GM12873 (cell line): Measurements from ENCODE around the gene TSKU.

Experiments used
- TF ChIP-seq, protein P1 (sequence below): IDR thresholded peaks from 2 replicates; pipeline ENCODE4 v1.5.1; 2012; ENCODE audit warnings: low read depth, mild to moderate bottlenecking, moderate library complexity, low read length, control low read depth; ENCODE audit not compliant: insufficient read depth; ENCODE audit errors: missing control alignments

The TSKU gene

DNA sequence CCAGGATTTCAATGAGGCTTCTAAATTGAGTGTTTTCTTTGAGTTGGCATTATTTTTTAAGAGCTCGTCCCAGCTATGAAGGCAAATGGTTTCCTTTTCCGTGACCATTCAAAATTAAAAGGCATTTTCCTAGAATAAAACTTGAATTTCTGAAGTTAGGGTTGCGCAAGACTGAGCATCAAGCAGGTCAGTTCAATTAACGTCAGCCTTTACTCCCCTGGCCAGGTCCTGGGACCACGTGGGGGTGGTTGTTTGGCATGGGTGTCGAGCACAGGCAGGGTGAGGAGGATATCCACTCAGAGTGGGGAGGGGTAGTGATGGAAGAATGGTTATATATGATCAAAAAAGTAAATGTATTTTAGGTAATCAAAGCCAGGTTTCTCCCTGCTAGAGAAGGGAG is 43.4 kb upstream of the TSKU start:
- TF ChIP-seq, protein P1, sequence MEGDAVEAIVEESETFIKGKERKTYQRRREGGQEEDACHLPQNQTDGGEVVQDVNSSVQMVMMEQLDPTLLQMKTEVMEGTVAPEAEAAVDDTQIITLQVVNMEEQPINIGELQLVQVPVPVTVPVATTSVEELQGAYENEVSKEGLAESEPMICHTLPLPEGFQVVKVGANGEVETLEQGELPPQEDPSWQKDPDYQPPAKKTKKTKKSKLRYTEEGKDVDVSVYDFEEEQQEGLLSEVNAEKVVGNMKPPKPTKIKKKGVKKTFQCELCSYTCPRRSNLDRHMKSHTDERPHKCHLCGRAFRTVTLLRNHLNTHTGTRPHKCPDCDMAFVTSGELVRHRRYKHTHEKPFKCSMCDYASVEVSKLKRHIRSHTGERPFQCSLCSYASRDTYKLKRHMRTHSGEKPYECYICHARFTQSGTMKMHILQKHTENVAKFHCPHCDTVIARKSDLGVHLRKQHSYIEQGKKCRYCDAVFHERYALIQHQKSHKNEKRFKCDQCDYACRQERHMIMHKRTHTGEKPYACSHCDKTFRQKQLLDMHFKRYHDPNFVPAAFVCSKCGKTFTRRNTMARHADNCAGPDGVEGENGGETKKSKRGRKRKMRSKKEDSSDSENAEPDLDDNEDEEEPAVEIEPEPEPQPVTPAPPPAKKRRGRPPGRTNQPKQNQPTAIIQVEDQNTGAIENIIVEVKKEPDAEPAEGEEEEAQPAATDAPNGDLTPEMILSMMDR, result no peak

DNA sequence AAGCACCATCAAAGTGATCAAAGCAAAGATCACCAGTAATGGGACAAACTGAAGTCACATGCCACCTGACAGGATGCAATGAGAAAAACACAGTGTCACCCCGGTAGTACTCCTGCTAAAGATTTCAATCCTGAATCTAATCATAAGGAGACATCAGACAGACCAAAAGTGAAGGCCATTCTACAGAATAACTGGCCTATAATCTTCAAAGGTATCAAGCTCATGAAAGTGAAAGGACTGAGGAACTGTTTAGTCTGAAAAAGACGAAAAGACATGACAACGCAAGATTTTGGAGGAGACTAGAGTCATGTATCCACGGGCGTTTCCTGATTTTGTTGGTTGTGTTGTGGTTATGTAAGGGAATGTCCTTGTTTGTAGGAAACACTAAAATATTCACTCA is 42.4 kb upstream of the TSKU start:
- TF ChIP-seq, protein P1, result no peak

DNA sequence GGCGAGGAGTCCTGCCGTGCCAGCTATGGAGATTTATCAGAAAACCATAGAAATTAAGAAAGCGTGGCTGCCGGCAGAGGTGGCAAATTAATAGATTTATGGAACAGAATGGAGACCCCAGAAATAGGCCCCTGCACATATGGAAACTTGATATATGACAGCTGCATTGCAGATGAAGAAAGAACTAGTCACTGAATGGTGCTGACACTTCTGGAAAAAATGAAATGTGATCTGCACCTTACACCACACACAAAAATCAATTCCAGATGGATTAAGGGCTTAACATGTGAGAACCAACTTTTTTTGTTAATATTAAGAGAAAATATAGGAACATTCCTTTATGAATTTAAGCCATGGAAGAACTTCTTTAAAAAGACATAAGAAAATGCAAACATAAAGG is 40.3 kb upstream of the TSKU start:
- TF ChIP-seq, protein P1, result no peak

DNA sequence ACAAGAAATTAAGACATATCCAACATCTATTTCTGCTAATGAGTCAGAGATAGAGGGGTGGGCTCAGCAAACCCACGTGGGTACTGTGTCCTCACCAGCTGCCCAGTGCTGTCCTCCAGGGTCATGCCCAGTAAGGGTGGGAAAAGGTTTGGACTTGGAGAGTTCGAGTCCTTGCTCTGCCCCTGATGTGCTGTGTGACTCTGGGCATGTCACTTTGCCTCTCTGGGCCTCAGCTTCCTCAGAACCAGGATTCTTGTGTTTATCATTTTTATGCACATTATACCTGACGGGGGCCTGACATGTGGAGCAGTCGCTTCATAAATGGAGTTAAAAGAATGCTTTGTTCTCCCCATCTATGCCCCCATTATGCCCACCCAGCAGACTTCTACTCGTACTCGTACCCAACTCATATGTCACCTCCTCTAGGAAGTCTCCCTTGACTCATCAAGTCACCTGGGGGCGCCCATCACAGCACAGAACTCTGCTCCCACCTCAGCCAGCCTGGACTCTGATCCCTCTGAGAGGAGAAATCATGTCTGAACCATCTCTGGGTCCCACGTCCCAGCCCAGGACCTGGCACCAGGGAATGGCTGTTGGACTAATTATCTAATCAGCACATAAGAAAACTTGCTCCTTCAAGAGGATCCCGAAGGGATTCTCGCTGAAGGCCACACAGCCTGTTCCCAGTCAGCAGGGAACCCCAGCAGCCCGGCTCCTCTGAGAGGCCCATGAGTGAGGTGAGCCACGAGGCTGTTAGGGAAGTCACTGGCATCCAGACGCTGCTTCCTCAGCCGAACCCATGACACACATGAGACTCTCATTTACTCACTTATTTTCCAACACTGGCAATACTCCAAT is 38.7 kb upstream of the TSKU start:
- TF ChIP-seq, protein P1, result no peak

DNA sequence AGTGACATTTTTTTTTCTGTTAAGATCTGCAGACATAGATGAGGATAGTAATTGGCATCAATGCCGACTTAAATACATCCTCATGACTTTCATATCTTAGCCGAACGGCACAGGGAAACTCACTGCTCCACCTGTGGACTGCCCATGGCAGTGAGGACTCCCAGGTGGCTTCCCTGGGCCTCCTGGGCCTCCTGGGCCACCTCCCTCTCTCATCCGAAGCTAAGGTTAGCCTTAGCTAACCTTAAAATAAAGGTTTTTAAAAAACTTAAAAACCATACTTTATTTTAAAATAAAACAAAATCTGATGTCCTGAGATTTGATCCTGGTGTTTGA is 38.1 kb upstream of the TSKU start:
- TF ChIP-seq, protein P1, result no peak

DNA sequence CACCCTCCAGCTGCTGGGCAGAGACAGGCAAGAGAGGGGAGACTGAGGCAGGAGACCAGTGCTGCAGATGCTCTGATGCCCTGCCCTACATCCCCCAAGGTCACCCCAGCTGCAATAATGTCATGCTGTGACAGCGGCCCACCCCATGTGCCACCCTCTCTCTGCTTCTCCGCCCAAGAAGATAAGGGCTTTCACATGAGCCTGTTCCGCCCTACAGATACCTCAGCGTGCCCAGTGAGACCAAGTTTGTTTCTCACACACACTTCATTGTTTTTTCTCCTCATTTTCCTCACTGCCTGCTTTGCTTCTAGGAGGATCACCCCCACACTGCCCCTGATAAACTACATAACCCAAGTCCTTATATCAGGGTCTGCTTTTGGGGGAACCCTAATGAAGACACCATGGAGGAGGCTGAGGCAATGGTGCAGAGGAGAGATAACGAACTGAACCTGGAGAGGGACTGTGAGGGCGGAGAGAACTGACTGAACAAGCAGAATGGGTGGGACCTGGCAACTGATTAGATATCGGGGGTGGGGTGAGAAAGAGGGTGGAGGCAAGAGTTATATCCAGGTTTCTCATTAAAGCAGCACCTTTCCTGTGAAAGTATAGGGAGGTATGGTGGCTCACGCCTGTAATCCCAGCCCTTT is 37.5 kb upstream of the TSKU start:
- TF ChIP-seq, protein P1, result no peak

DNA sequence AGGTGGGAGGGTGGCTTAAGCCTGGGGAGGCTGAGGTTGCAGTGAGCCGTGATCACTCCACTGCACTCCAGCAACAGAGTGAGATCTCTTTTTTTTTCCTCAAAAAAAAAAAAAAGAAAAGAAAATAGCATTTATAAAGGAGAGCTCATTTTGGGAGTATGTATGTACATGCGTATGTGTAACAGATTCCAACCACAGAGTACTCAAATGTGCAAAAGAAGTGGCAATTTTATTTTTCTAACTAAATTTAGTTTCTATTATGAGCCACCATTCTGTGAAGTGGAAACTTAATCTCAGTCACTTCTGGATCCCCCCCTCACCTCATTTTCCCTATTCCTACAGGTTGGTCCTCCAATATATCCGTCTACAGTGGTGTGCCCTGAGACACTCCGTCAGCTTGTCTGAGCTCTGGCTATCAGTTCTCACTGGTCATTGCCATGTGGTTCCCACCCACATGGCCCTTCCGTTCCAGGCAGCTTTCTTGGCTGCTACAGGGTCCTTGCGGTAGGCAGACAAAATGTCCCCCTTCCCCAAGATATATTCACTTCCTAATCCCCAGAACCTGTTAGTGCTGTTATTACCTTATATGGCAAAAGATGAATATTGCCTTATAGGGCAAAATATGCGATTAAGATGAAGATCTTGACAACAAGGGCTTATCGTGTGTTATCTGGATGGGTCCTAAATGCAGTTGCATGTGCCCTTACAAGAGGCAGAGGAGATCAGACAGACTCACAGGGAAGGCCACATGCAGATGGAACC is 35.8 kb upstream of the TSKU start:
- TF ChIP-seq, protein P1, result no peak
